ENCODE measurements around the gene ATP2B2.

Gene ATP2B2

GRCh38 chr3:10357095-10357494, 148.3 kb downstream of the ATP2B2 start:
- no peak for DNase-seq

GRCh38 chr3:10356461-10356981, 148.9 kb downstream of the ATP2B2 start:
- no peak for DNase-seq

- no peak for DNase-seq
Measured at GRCh38 chr3:10354361-10355015, 150.9 kb downstream of the ATP2B2 start.

- DNase-seq = no peak
Measured at GRCh38 chr3:10353661-10354360, 151.6 kb downstream of the ATP2B2 start.

- no peak for DNase-seq
Measured at GRCh38 chr3:10353160-10353559, 152.2 kb downstream of the ATP2B2 start.

- no peak for DNase-seq
Measured at GRCh38 chr3:10352146-10352911, 153.1 kb downstream of the ATP2B2 start.

- no peak for DNase-seq
Measured at GRCh38 chr3:10351013-10351735, 154.2 kb downstream of the ATP2B2 start.

- no peak for DNase-seq
Measured at GRCh38 chr3:10350324-10350985, 154.9 kb downstream of the ATP2B2 start.

GRCh38 chr3:10349801-10350200, 155.6 kb downstream of the ATP2B2 start:
- no peak for DNase-seq

GRCh38 chr3:10348404-10348721, 157.0 kb downstream of the ATP2B2 start:
- DNase-seq = no peak

- no peak for DNase-seq
Measured at GRCh38 chr3:10347648-10348403, 157.6 kb downstream of the ATP2B2 start.

- no peak for DNase-seq
Measured at GRCh38 chr3:10345911-10346310, 159.5 kb downstream of the ATP2B2 start.

- no peak for DNase-seq
Measured at GRCh38 chr3:10344944-10345575, 160.3 kb downstream of the ATP2B2 start.

GRCh38 chr3:10344147-10344943, 161.0 kb downstream of the ATP2B2 start:
- DNase-seq = no peak

- no peak for DNase-seq
Measured at GRCh38 chr3:10343526-10343925, 161.9 kb downstream of the ATP2B2 start.

GRCh38 chr3:10342781-10343180, 162.6 kb downstream of the ATP2B2 start:
- DNase-seq = no peak

GRCh38 chr3:10341901-10342398, 163.4 kb downstream of the ATP2B2 start:
- DNase-seq = no peak

- no peak for DNase-seq
Measured at GRCh38 chr3:10340476-10340875, 164.9 kb downstream of the ATP2B2 start.

GRCh38 chr3:10340046-10340445, 165.3 kb downstream of the ATP2B2 start:
- DNase-seq = no peak

- DNase-seq = no peak
Measured at GRCh38 chr3:10339376-10339955, 165.9 kb downstream of the ATP2B2 start.

All from hippocampal formation (tissue), 2 donors.